ENCODE results near the gene ANTXR2. TPM values are rescaled to one million over a fixed set of nuclear protein-coding genes. Genes with fewer than 3 reads are reported as not detected.

ANTXR2 gene
- total and polyA plus RNA-seq, 2 donors from 2014 or later: 10.6 to 33.1 TPM

GRCh38 chr4:79949178-79949577, 123.9 kb downstream of the ANTXR2 start:
- no peak overlapping the region for H3K9ac ChIP-seq (ENCODE audit: low read length in 3 of 3)
- FAIRE-seq (no peak), DNase-seq (no peak)
- no peak for TF ChIP-seq CTCF (IDR thresholded peaks at IDR 0.05; ENCODE audit: borderline replicate concordance, extremely low read depth, insufficient read depth)
- no peaks in the 10 kb centered on the region for H3K4me1 ChIP-seq (ENCODE audit: control insufficient read depth in 2 of 3, insufficient read depth in 2 of 3, low read depth in 1 of 3, low read length in 3 of 3)
- H3K9me3 ChIP-seq (ENCODE audit: control insufficient read depth in 2 of 3, insufficient read depth in 1 of 3, low read length in 3 of 3): no peaks in the 10 kb centered on the region
- intact Hi-C loops (cut with DNase I): no loop called here
- no peak overlapping the region for H3K4me3 ChIP-seq (ENCODE audit: low read length in 3 of 3)
- no peaks in the 10 kb centered on the region for H3K27me3 ChIP-seq (ENCODE audit: control insufficient read depth, insufficient read depth, low read length)
- H3K36me3 ChIP-seq (ENCODE audit: control insufficient read depth in 2 of 3, insufficient read depth in 3 of 3, low read length in 3 of 3): no peaks in the 10 kb centered on the region
- H3K27ac ChIP-seq (ENCODE audit: low read depth in 2 of 2, low read length in 2 of 2): no peak overlapping the region

- no peak for TF ChIP-seq CTCF (IDR thresholded peaks at IDR 0.05; ENCODE audit: borderline replicate concordance, extremely low read depth, insufficient read depth)
- Histone ChIP-seq H3K4me3 (ENCODE audit: low read length in 3 of 3) (no peak overlapping the region), H3K27ac (ENCODE audit: low read depth in 2 of 2, low read length in 2 of 2) (no peak overlapping the region), H3K27me3 (ENCODE audit: control insufficient read depth, insufficient read depth, low read length) (no peaks in the 10 kb centered on the region), H3K36me3 (ENCODE audit: control insufficient read depth in 2 of 3, insufficient read depth in 3 of 3, low read length in 3 of 3) (no peaks in the 10 kb centered on the region), H3K9me3 (ENCODE audit: control insufficient read depth in 2 of 3, insufficient read depth in 1 of 3, low read length in 3 of 3) (no peaks in the 10 kb centered on the region), H3K9ac (ENCODE audit: low read length in 3 of 3) (no peak overlapping the region), H3K4me1 (ENCODE audit: control insufficient read depth in 2 of 3, insufficient read depth in 2 of 3, low read depth in 1 of 3, low read length in 3 of 3) (no peaks in the 10 kb centered on the region)
- FAIRE-seq (no peak), DNase-seq (no peak)
- intact Hi-C loops (cut with DNase I): no loop called here
These were observed 124.3 kb downstream of the ANTXR2 start for GRCh38 chr4:79948739-79949138.

- no peaks in the 10 kb centered on the region for H3K36me3 ChIP-seq (ENCODE audit: control insufficient read depth in 2 of 3, insufficient read depth in 3 of 3, low read length in 3 of 3)
- TF ChIP-seq CTCF (IDR thresholded peaks at IDR 0.05; ENCODE audit: borderline replicate concordance, extremely low read depth, insufficient read depth): no peak
- no peaks in the 10 kb centered on the region for H3K4me1 ChIP-seq (ENCODE audit: control insufficient read depth in 2 of 3, insufficient read depth in 2 of 3, low read depth in 1 of 3, low read length in 3 of 3)
- intact Hi-C loops (cut with DNase I): no loop called here
- FAIRE-seq (no peak), DNase-seq (no peak)
- H3K9me3 ChIP-seq (ENCODE audit: control insufficient read depth in 2 of 3, insufficient read depth in 1 of 3, low read length in 3 of 3): no peaks in the 10 kb centered on the region
- no peaks in the 10 kb centered on the region for H3K27me3 ChIP-seq (ENCODE audit: control insufficient read depth, insufficient read depth, low read length)
- H3K27ac ChIP-seq (ENCODE audit: low read depth in 2 of 2, low read length in 2 of 2): no peak overlapping the region
- H3K9ac ChIP-seq (ENCODE audit: low read length in 3 of 3): no peak overlapping the region
- no peak overlapping the region for H3K4me3 ChIP-seq (ENCODE audit: low read length in 3 of 3)
These were observed 124.8 kb downstream of the ANTXR2 start for GRCh38 chr4:79948261-79948660.

- Histone ChIP-seq H3K4me3 (ENCODE audit: low read length in 3 of 3) (no peak overlapping the region), H3K36me3 (ENCODE audit: control insufficient read depth in 2 of 3, insufficient read depth in 3 of 3, low read length in 3 of 3) (no peaks in the 10 kb centered on the region), H3K27ac (ENCODE audit: low read depth in 2 of 2, low read length in 2 of 2) (no peak overlapping the region), H3K4me1 (ENCODE audit: control insufficient read depth in 2 of 3, insufficient read depth in 2 of 3, low read depth in 1 of 3, low read length in 3 of 3) (no peaks in the 10 kb centered on the region), H3K9ac (ENCODE audit: low read length in 3 of 3) (no peak overlapping the region), H3K9me3 (ENCODE audit: control insufficient read depth in 2 of 3, insufficient read depth in 1 of 3, low read length in 3 of 3) (no peaks in the 10 kb centered on the region), H3K27me3 (ENCODE audit: control insufficient read depth, insufficient read depth, low read length) (no peaks in the 10 kb centered on the region)
- no peak for TF ChIP-seq CTCF (IDR thresholded peaks at IDR 0.05; ENCODE audit: borderline replicate concordance, extremely low read depth, insufficient read depth)
- FAIRE-seq: no peak
- intact Hi-C loops (cut with DNase I): no loop called here
- peak in 2 of 5 donors; percentile 59 to 69 for DNase-seq
These were observed 125.6 kb downstream of the ANTXR2 start for GRCh38 chr4:79947386-79947785.
